Measurements from ENCODE around the gene ELP5. TPM values are rescaled to one million over a fixed set of nuclear protein-coding genes. Genes with fewer than 3 reads are reported as not detected.

Gene ELP5
- total and polyA plus RNA-seq, 2 of the 4 experiments (the other 2 are of a cell fraction) = 39.3 to 46.6 TPM

- no peak for TF ChIP-seq CTCF (conservative IDR thresholded peaks at IDR 0.05; ENCODE audit: low read depth, low read length)
- no peak for TF ChIP-seq RFX5 (IDR thresholded peaks at IDR 0.05; ENCODE audit: low read depth, low read length)
- TF ChIP-seq BHLHE40 (IDR thresholded peaks at IDR 0.05; ENCODE audit: low read depth, low read length) = no peak
These were observed 14.7 kb upstream of the ELP5 start (continued) for GRCh38 chr17:7237266-7237760.
